ENCODE measurements around the gene PTPRZ1.

DNA sequence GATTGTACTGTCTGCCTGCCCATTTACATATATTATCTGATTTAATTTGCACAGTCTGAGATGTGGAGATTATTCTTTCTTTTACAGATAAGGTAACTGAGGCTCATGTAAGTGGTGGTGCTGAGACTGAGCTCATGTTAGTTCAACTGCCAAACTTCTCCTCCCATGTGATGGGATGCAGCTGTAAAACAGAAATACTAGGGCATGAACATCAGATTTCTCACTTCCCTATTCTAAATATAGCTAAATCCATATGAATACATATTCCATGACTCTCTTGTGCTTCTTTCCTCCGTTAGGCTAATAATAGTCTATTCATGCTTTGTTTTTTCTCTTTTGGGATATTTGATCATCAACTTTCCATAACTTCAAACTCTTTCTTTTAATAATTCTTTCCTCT is 84.7 kb downstream of the PTPRZ1 start:
- TF ChIP-seq, protein P1, sequence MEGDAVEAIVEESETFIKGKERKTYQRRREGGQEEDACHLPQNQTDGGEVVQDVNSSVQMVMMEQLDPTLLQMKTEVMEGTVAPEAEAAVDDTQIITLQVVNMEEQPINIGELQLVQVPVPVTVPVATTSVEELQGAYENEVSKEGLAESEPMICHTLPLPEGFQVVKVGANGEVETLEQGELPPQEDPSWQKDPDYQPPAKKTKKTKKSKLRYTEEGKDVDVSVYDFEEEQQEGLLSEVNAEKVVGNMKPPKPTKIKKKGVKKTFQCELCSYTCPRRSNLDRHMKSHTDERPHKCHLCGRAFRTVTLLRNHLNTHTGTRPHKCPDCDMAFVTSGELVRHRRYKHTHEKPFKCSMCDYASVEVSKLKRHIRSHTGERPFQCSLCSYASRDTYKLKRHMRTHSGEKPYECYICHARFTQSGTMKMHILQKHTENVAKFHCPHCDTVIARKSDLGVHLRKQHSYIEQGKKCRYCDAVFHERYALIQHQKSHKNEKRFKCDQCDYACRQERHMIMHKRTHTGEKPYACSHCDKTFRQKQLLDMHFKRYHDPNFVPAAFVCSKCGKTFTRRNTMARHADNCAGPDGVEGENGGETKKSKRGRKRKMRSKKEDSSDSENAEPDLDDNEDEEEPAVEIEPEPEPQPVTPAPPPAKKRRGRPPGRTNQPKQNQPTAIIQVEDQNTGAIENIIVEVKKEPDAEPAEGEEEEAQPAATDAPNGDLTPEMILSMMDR (tag by site-specific recombination; IDR thresholded peaks at IDR 0.05): no peak
- TF ChIP-seq, protein P2, sequence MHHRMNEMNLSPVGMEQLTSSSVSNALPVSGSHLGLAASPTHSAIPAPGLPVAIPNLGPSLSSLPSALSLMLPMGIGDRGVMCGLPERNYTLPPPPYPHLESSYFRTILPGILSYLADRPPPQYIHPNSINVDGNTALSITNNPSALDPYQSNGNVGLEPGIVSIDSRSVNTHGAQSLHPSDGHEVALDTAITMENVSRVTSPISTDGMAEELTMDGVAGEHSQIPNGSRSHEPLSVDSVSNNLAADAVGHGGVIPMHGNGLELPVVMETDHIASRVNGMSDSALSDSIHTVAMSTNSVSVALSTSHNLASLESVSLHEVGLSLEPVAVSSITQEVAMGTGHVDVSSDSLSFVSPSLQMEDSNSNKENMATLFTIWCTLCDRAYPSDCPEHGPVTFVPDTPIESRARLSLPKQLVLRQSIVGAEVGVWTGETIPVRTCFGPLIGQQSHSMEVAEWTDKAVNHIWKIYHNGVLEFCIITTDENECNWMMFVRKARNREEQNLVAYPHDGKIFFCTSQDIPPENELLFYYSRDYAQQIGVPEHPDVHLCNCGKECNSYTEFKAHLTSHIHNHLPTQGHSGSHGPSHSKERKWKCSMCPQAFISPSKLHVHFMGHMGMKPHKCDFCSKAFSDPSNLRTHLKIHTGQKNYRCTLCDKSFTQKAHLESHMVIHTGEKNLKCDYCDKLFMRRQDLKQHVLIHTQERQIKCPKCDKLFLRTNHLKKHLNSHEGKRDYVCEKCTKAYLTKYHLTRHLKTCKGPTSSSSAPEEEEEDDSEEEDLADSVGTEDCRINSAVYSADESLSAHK (tag by site-specific recombination; IDR thresholded peaks at IDR 0.05): no peak
- TF ChIP-seq ZNF184 (tag by site-specific recombination; IDR thresholded peaks at IDR 0.05) (no peak), ZNF19 (tag by site-specific recombination; IDR thresholded peaks at IDR 0.05; ENCODE audit: low read depth) (no peak), GLIS1 (tag by site-specific recombination; IDR thresholded peaks at IDR 0.05) (no peak), ZFP3 (tag by site-specific recombination; IDR thresholded peaks at IDR 0.05; ENCODE audit: low read depth) (no peak), YY1 (tag by site-specific recombination; IDR thresholded peaks at IDR 0.05) (no peak), ZNF174 (tag by site-specific recombination; IDR thresholded peaks at IDR 0.05) (no peak), ZNF558 (tag by site-specific recombination; IDR thresholded peaks at IDR 0.05) (no peak)
- TF ChIP-seq, protein P3, sequence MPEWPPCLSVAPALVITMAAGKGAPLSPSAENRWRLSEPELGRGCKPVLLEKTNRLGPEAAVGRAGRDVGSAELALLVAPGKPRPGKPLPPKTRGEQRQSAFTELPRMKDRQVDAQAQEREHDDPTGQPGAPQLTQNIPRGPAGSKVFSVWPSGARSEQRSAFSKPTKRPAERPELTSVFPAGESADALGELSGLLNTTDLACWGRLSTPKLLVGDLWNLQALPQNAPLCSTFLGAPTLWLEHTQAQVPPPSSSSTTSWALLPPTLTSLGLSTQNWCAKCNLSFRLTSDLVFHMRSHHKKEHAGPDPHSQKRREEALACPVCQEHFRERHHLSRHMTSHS (tag by site-specific recombination; IDR thresholded peaks at IDR 0.05): no peak
